ENCODE data around the gene PIAS4. TPM values are rescaled to one million over a fixed set of nuclear protein-coding genes. Genes with fewer than 3 reads are reported as not detected.
"Not testable (repeated sequence)": the region's sequence is repeated elsewhere in the genome, so short reads cannot be mapped to it uniquely, and the experiment has no call there.

Gene PIAS4
- polyA plus RNA-seq, 3 donors: 25.2 to 34.8 (median 29.6) TPM

GRCh38 chr19:3987619-3988371, 19.7 kb upstream of the PIAS4 start:
- no peak for DNase-seq (ENCODE audit: low read depth in 3 of 3, low spot score in 2 of 3)

- DNase-seq (ENCODE audit: low read depth in 3 of 3, low spot score in 2 of 3): no peak
These were observed 16.8 kb upstream of the PIAS4 start for GRCh38 chr19:3990815-3991117.

DNA sequence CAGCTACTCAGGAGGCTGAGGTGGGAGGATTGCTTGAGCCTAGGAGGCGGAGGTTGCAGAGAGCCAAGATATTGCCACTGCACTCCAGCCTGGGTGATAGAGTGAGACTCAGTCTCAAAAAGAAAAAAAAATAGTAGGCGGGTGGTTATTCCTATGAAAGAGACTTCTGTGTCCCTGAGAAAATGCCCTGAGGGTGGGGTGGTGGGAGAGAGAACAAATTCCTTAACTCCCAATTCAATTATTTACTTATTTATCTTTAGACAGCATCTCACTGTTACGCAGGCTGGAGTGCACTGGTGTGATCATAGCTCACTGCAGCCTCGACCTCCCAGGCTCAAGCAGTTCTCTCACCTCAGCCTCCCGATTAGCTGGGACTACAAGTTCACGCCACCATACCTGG, 11.9 kb upstream of the PIAS4 start:
- no peak for DNase-seq (ENCODE audit: low read depth in 3 of 3, low spot score in 2 of 3)

DNA sequence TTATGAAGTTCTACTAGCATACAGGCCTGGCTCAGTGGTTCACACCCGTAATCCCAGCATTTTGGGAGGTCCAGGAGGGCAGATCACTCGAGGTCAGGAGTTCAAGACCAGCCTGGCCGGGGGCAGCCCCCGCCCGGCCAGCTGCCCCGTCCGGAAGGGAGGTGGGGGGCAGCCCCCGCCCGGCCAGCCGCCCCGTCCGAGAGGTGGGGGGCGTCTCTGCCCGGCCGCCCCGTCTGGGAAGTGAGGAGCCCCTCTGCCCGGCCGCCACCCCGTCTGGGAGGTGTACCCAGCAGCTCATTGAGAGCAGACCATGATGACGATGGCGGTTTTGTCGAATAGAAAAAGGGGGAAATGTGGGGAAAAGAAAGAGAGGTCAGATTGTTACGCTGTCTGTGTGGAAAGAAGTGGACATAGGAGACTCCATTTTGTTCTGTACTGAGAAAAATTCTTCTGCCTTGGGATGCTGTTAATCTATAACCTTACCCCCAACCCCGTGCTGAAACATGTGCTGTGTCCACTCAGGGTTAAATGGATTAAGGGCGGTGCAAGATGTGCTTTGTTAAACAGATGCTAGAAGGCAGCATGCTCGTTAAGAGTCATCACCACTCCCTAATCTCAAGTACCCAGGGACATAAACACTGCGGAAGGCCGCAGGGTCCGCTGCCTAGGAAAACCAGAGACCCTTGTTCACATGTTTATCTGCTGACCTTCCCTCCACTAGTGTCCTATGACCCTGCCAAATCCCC, 8.7 kb upstream of the PIAS4 start:
- DNase-seq (ENCODE audit: low read depth in 3 of 3, low spot score in 2 of 3): not testable (repeated sequence)

DNA sequence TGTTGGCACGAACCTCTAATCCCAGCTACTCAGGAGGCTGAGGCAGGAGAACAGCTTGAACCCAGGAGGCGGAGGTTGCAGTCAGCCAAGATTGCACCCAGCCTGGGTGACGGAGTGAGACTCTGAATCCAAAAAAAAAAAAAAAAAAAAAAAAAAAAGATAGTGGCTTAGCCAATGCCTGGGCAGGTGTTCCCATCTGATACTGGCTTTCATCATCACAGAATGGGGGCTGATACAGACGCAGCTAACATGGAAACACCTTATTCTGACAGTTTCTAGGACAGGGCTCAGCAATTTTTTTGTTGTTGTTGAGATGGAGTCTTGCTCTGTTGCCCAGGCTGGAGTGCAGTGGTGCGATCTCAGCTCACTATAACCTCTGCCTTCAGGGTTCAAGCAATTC, 6.7 kb upstream of the PIAS4 start:
- DNase-seq (ENCODE audit: low read depth in 3 of 3, low spot score in 2 of 3): not testable (repeated sequence)

DNA sequence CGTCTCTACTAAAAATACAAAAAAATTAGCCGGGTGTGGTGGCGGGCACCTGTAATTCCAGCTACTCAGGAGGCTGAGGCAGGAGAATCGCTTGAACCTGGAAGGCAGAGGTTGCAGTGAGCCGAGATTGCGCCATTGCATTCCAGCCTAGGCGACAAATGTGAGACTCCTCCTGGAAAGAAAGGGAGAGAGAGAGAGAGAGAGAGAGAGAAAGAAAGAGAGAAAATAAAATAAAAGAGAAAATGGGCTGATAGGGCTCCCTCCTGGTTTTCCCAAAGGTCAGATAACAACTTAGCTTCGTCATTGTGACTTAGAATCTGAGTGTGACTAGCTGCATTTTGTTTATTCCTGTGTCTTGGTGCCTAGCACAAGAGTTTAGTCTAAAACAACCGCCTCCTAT, 2.1 kb upstream of the PIAS4 start:
- not testable (repeated sequence) for DNase-seq (ENCODE audit: low read depth in 3 of 3, low spot score in 2 of 3)

- no peak for DNase-seq (ENCODE audit: low read depth in 3 of 3, low spot score in 2 of 3)
These were observed 452 bp downstream of the PIAS4 start for GRCh38 chr19:4007836-4008539.

DNA sequence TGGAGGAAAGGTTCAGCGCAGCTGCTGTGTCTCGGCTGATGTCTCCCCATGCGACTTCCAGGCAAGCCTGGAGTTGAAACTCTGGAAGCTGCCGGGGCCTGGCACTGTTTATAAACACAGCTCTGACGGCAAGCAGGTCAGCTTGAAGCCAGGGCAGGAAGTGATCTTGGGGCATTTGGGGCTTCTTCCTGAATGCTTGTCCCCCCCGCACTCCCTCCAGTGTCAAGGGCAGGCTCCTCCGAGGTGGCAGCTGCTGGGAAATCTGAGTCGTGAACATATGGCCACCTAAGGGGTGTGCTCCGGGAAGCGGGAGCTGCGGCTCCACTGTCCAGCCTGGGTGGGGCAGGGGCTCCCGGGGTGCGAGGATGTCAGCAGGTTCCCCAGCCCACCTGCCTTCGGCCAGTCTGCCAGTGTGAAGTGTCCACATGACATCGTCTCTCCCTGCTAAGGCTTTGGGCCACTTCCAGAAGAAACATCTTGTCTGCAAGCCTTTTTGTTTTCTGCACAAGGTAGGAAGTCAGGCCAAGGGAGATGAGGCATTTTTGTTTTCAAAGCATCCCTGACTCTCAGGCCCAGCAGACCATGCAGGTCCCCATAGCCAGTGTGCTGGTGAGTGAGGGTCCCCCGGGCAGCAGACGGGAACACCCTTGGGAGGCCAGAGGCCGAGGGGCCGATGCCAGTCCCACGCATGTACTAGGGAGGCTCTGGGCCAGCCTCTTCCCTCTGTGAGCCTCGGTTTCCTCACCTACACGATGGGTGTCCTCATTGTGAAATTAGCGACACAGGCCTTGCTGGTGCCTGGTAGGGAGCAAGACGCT, 2.7 kb downstream of the PIAS4 start:
- no peak for DNase-seq (ENCODE audit: low read depth in 3 of 3, low spot score in 2 of 3)

- DNase-seq (ENCODE audit: low read depth in 3 of 3, low spot score in 2 of 3): no peak
These were observed 3.2 kb downstream of the PIAS4 start for GRCh38 chr19:4010808-4011110.

DNA sequence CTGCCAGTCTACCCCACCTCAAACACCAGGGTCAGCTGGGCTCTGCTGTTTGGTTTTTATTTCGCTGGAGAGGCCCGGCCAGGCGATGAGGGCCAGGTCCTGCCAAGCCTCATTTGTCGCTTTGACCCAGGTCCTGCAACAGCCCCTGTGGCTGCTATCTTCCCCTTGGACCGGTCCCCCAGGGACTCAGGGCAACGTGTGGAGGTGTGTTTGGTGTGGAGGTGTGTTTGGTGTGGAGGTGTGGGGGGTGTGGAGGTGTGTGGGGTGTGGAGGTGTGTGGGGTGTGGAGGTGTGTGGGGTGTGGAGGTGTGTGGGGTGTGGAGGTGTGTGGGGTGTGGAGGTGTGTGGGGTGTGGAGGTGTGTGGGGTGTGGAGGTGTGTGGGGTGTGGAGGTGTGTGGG, 3.9 kb downstream of the PIAS4 start:
- not testable (repeated sequence) for DNase-seq (ENCODE audit: low read depth in 3 of 3, low spot score in 2 of 3)

GRCh38 chr19:4012092-4012974, 4.8 kb downstream of the PIAS4 start:
- no peak for DNase-seq (ENCODE audit: low read depth in 3 of 3, low spot score in 2 of 3)

DNA sequence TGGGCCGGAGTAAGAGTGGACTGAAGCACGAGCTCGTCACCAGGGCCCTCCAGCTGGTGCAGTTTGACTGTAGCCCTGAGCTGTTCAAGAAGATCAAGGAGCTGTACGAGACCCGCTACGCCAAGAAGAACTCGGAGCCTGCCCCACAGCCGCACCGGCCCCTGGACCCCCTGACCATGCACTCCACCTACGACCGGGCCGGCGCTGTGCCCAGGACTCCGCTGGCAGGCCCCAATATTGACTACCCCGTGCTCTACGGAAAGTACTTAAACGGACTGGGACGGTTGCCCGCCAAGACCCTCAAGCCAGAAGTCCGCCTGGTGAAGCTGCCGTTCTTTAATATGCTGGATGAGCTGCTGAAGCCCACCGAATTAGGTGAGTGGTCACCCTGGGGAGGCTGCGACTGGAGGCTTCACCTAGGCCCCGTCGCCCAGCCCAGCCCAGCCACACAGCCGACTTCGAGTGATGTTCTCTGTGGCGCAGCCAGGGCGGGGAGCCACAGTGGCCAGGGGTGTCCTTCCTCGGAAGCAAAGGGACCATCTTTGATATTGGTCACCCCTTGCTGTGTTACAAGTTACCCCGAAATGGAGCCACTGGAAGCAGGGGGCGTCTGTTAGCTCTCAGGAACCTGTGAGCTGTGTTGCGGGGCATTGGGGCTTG, 5.6 kb downstream of the PIAS4 start:
- no peak for DNase-seq (ENCODE audit: low read depth in 3 of 3, low spot score in 2 of 3)

GRCh38 chr19:4013886-4014540, 6.5 kb downstream of the PIAS4 start:
- DNase-seq (ENCODE audit: low read depth in 3 of 3, low spot score in 2 of 3): no peak

DNA sequence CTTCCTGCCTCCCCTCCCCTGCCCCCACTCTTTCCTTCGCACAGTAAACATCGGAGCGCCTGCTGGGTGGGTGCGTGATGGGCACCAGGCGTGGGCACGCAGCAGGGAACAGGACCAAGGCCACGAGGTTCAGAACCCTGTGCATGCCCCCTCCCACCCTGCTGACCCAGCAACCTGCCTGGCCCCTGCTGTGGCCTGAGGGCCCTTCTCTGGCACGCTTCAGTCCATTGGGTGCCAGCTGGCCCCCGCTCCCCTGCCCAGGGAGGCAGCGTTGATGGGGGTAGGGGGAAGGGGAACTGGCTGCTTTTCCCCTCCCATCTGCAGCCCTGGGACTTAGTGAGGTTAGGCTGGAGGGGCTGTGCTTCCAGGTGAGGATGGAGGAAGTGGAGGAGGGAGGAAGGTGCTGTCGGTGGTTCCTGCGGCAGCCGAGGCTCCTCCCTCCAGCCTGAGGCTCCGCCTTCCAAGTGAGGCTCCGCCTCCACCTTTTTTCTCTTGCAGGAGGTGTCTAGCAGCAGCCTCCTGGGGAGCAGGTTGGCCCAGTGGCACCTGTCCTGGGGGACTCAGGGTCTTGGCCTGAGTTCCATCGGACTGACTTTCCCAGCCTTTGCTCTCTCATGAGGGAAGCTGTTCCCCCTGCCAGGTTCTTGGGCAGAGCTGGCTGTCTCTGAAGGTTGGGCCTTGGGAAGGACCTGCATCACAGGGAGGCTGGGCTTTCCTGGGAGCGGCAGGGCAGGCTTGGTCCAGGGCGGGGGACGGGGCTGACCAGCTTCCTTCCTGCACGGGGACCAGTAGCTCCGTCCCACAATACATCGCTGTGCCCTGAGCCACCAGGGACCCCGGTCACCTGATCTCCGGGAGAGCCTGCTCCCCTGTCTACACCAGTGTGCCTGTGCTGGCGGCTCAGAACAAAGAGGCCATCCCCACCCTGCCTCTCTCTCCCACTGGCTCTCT, 7.3 kb downstream of the PIAS4 start:
- DNase-seq (ENCODE audit: low read depth in 3 of 3, low spot score in 2 of 3): no peak

DNA sequence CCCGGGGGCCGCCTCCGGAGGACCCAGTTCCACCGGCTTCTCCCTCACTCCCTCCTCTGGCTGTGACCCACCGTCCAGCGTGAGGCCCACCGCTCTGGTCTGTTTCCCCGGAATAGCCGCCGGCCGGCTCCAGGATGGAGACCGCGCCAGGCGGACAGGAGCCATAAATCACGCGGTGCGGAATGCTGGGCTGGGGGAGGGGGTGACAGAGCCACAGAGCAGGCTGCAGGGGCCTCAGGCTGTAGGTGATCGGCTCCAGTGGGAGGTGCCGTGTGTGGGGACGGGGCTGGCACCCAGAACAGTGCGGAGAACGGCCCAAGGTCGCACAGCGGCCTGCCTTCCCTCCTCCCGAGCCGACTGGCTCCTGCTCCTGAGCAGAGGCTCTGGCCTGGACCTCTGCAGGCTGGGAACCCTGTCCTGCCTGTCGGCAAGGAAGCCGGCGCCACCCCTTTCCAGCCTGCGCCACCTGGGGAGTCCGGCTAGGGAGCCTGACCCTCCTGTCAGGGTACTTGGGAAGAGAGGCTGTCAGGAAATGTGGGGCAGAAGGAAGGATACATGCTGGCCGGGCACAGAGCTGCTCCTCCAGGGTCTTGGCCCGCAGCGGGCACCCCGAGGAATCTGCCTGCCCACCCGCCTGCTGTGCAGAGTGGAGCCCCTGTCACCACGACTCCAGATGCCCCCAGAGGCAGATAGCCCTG, 8.3 kb downstream of the PIAS4 start:
- DNase-seq (ENCODE audit: low read depth in 3 of 3, low spot score in 2 of 3): peak; percentile 47 to 75 (median 60)

- no peak for DNase-seq (ENCODE audit: low read depth in 3 of 3, low spot score in 2 of 3)
These were observed 8.9 kb downstream of the PIAS4 start for GRCh38 chr19:4016486-4016885.

- DNase-seq (ENCODE audit: low read depth in 3 of 3, low spot score in 2 of 3): no peak
These were observed 9.5 kb downstream of the PIAS4 start for GRCh38 chr19:4016903-4017638.

Measured in right renal cortex interstitium (tissue), 3 donors.